OCI-LY7 (cell line): ENCODE results near the gene SRP54. TPM values are rescaled to one million over a fixed set of nuclear protein-coding genes. Genes with fewer than 3 reads are reported as not detected.

Experiments
- Bru-seq: library from RNA; stranded (reverse); fragments of 400-500 nt; gene quantifications from one replicate; lab custom pipeline; 2021; lab: Mats Ljungman, UMichigan
- BruChase-seq, 2 experiments: library from RNA; stranded (reverse); fragments of 400-500 nt; gene quantifications; one replicate each; lab custom pipeline; 2021; lab: Mats Ljungman, UMichigan
- BruUV-seq: library from RNA; stranded (reverse); fragments of 400-500 nt; replicated peaks from 2 replicates; lab custom pipeline; 2021; lab: Mats Ljungman, UMichigan
- CTCF ChIA-PET: fragments of 300-600 bp; sonication (Branson Sonifier 250); formaldehyde crosslinking; loops from one replicate; lab custom pipeline; 2022; ENCODE audit warnings: antibody characterized with exemption; ENCODE audit not compliant: unreplicated experiment; lab: Charles Lee
- POLR2A ChIA-PET: fragments of 300-600 bp; sonication (Branson Sonifier 250); formaldehyde crosslinking; loops from one replicate; lab custom pipeline; 2022; ENCODE audit warnings: antibody characterized with exemption; lab: Charles Lee
- DNase-seq: peaks from one replicate; pipeline ENCODE4 v3.0.0-alpha.2; 2015; ENCODE audit warnings: low spot score
- H2AFZ ChIP-seq: fragments of 200-600 bp; sonication (generic), shearing (Covaris generic); 2 replicates; pipeline ENCODE4 v1.6.1; 2014; ENCODE audit warnings: mild to moderate bottlenecking, antibody characterized with exemption, low read length, moderate library complexity
- H3K27ac ChIP-seq: fragments of 200-600 bp; sonication (generic); 2 replicates; pipeline ENCODE4 v1.5.1; 2014; ENCODE audit warnings: mixed run types, low read depth, mild to moderate bottlenecking, moderate library complexity, low read length, inconsistent platforms; ENCODE audit not compliant: poor library complexity, severe bottlenecking
- H3K36me3 ChIP-seq: fragments of 200-600 bp; sonication (generic); 2 replicates; pipeline ENCODE4 v1.6.1; 2014; ENCODE audit warnings: mild to moderate bottlenecking, antibody characterized with exemption, low read length, moderate library complexity, mixed read lengths; ENCODE audit not compliant: insufficient read depth
- H3K4me1 ChIP-seq: fragments of 200-600 bp; sonication (generic); 2 replicates; pipeline ENCODE4 v1.5.1; 2014; ENCODE audit warnings: mild to moderate bottlenecking, low read length; ENCODE audit not compliant: insufficient read depth, poor library complexity, severe bottlenecking
- H3K4me2 ChIP-seq: fragments of 200-600 bp; sonication (generic); 2 replicates; pipeline ENCODE4 v1.6.1; 2014; ENCODE audit warnings: mild to moderate bottlenecking, low read length
- H3K4me3 ChIP-seq: fragments of 200-600 bp; sonication (generic); 2 replicates; pipeline ENCODE4 v1.5.1; 2014; ENCODE audit warnings: mild to moderate bottlenecking, low read depth, low read length; ENCODE audit not compliant: poor library complexity, severe bottlenecking
- H3K79me2 ChIP-seq: fragments of 200-600 bp; sonication (generic); 2 replicates; pipeline ENCODE4 v1.6.1; 2016; ENCODE audit warnings: low read depth, mild to moderate bottlenecking, low read length, moderate library complexity, mixed read lengths; ENCODE audit not compliant: insufficient read depth
- H3K9me2 ChIP-seq: fragments of 200-600 bp; sonication (generic); 2 replicates; pipeline ENCODE4 v1.6.1; 2016; ENCODE audit warnings: mild to moderate bottlenecking, low read length, mixed read lengths; ENCODE audit not compliant: insufficient read depth
- H3K9me3 ChIP-seq: fragments of 200-600 bp; sonication (generic); 2 replicates; pipeline ENCODE4 v1.6.1; 2014; ENCODE audit warnings: mild to moderate bottlenecking, mixed run types, low read length, mixed read lengths
- H4K20me1 ChIP-seq: fragments of 200-600 bp; sonication (generic); 2 replicates; pipeline ENCODE4 v1.6.1; 2014; ENCODE audit warnings: mild to moderate bottlenecking, antibody characterized with exemption, low read length, moderate library complexity, mixed read lengths; ENCODE audit not compliant: insufficient read depth
- CTCF ChIP-seq: fragments of 200-600 bp; sonication (generic); conservative IDR thresholded peaks from 2 replicates; pipeline ENCODE4 v1.5.1; 2014; ENCODE audit warnings: mild to moderate bottlenecking, antibody characterized with exemption, low read length, moderate library complexity, mixed read lengths
- EZH2phosphoT487 ChIP-seq: fragments of 200-600 bp; sonication (generic); IDR thresholded peaks from 2 replicates; pipeline ENCODE4 v1.6.1; 2018; ENCODE audit warnings: low read depth, borderline replicate concordance, mild to moderate bottlenecking, mixed run types, antibody characterized with exemption, low read length, moderate library complexity, mixed read lengths
- intact Hi-C: fragments of 100-400 bp; cut with micrococcal nuclease; formaldehyde crosslinking; loops from one replicate; pipeline ENCODE4 v1.10.0; 2022; ENCODE audit not compliant: unreplicated experiment
- long read RNA-seq: library from polyadenylated mRNA; stranded (forward); transcript quantifications from one replicate; pipeline ENCODE4 v2.0.0, GENCODE V29; 2022
- total RNA-seq, 2 experiments: library from RNA; depleted of rRNA in 1 of 2; stranded (reverse); fragments of >200 nt in 1 of 2; shearing (Covaris generic) in 1 of 2; gene quantifications; 2 replicates each; pipeline ENCODE4 v1.2.3, GENCODE V29; 2014 to 2022

The SRP54 gene
- total RNA-seq (2014; rRNA removed; shearing (Covaris generic)) = 50.9 and 53.8 TPM in 2 replicates
- total RNA-seq (2022) = 81.9 and 86.0 TPM in 2 replicates
- percentile 81 among the genes with signal in this experiment for Bru-seq, nascent RNA
- percentile 88 among the genes with signal in this experiment for BruChase-seq, experiment 1, labeled RNA remaining after a 6-hour chase
- percentile 83 among the genes with signal in this experiment for BruChase-seq, experiment 2, labeled RNA remaining after a 2-hour chase
- long read RNA-seq, transcript SRP54-201 (16 exons, 2,279 nt) = major isoform, 233 of 252 reads
- long read RNA-seq, partial matches to known transcripts = 8 of 252 reads
- long read RNA-seq, other reads (novel, unspliced or antisense) = 8 of 252 reads

GRCh38 chr14:34982421-34983147 is at the start of gene SRP54:
Gene SRP54 (plus strand): TSS chr14:34982992. CDS start chr14:34996710, 13,718 bp downstream.
- peak within 1 kb of the TSS; percentile 83 for H2AFZ ChIP-seq
- peak within 1 kb of the TSS; percentile 91 for H3K27ac ChIP-seq
- no peaks in the 10 kb centered on the region for H3K9me3 ChIP-seq
- DNase-seq = peak; percentile 99
- peaks cover 16% of the 10 kb centered on the region for H3K36me3 ChIP-seq
- BruUV-seq = no TSS peak
- ChIA-PET CTCF (no interaction called here), POLR2A (interaction anchor here (0.6 to 2.1 kb wide), 11 partner anchors 8 to 258 kb away, joined by 3 to 8 read pairs (median 5); partner anchors contain the start of gene FAM177A1)
- 0 out of 2 replicates have a peak, but pooled peaks cover 8% of the 10 kb centered on the region for H4K20me1 ChIP-seq
- H3K4me2 ChIP-seq = peak within 1 kb of the TSS; percentile 96
- H3K9me2 ChIP-seq = no peaks in the 10 kb centered on the region
- H3K4me3 ChIP-seq = peak within 1 kb of the TSS; percentile 95
- peaks cover 30% of the 10 kb centered on the region for H3K4me1 ChIP-seq
- no peak for TF ChIP-seq CTCF
- intact Hi-C loops = loop anchor here (1.0 to 5.0 kb wide), 7 partner anchors 64 to 420 kb away; partner anchors contain the start of genes CFL2, FAM177A1, NFKBIA and PRORP
- peaks cover 78% of the 10 kb centered on the region for H3K79me2 ChIP-seq

GRCh38 chr14:34933301-34933700 is 49.5 kb upstream of the SRP54 start:
- Histone ChIP-seq H3K4me1 (peaks cover 13% of the 10 kb centered on the region), H3K9me2 (no peaks in the 10 kb centered on the region), H2AFZ (no peak overlapping the region), H3K36me3 (no peaks in the 10 kb centered on the region), H3K4me2 (no peak overlapping the region), H3K79me2 (no peaks in the 10 kb centered on the region), H3K9me3 (no peaks in the 10 kb centered on the region), H3K27ac (no peak overlapping the region), H3K4me3 (no peak overlapping the region), H4K20me1 (no peaks in the 10 kb centered on the region)
- no TSS peak for BruUV-seq
- CTCF ChIA-PET = no interaction called here
- POLR2A ChIA-PET = interaction anchor here (1.1 to 1.5 kb wide), 3 partner anchors 12 to 127 kb away, joined by 6 to 8 read pairs (median 7); no protein-coding TSS in a partner anchor
- TF ChIP-seq CTCF (no peak), EZH2phosphoT487 (no peak)
- DNase-seq = no peak
- intact Hi-C loops = no loop called here
